PC-3 (cell line): Measurements from ENCODE around the gene DGKH.

Experiments
- CTCF ChIP-seq: fragments of 300-600 bp; sonication (generic); conservative IDR thresholded peaks from 2 replicates; pipeline ENCODE4 v1.5.1; 2017; ENCODE audit warnings: antibody characterized with exemption, low read depth, mild to moderate bottlenecking, low read length
- EZH2 ChIP-seq: fragments of 300-600 bp; sonication (generic); IDR thresholded peaks from one replicate; pipeline ENCODE4 v1.6.1; 2017; ENCODE audit warnings: antibody characterized with exemption, mild to moderate bottlenecking, low read length; ENCODE audit not compliant: unreplicated experiment

GRCh38 chr13:42083138-42083770 lies 34.8 kb downstream of the DGKH start:
- TF ChIP-seq CTCF (no peak), EZH2 (no peak)
